Hematopoietic multipotent progenitor cell (in vitro differentiated cells): Measurements from ENCODE around the gene CLCA4. TPM values are rescaled to one million over a fixed set of nuclear protein-coding genes. Genes with fewer than 3 reads are reported as not detected.
"Not testable (repeated sequence)": the region's sequence is repeated elsewhere in the genome, so short reads cannot be mapped to it uniquely, and the experiment has no call there.

ENCODE experiments used
- DNase-seq, 3 donors: peaks; one replicate each; pipeline ENCODE4 v3.0.0-alpha.2; 2011 to 2015; ENCODE audit warnings: low read depth in 2 of 3, low spot score in 2 of 3
- total RNA-seq: library from RNA; depleted of rRNA; stranded (reverse); fragments of >200 nt; gene quantifications from one replicate; pipeline ENCODE4 v1.2.3, GENCODE V29; 2012

CLCA4 gene
- total RNA-seq, 1 donor = not detected

DNA sequence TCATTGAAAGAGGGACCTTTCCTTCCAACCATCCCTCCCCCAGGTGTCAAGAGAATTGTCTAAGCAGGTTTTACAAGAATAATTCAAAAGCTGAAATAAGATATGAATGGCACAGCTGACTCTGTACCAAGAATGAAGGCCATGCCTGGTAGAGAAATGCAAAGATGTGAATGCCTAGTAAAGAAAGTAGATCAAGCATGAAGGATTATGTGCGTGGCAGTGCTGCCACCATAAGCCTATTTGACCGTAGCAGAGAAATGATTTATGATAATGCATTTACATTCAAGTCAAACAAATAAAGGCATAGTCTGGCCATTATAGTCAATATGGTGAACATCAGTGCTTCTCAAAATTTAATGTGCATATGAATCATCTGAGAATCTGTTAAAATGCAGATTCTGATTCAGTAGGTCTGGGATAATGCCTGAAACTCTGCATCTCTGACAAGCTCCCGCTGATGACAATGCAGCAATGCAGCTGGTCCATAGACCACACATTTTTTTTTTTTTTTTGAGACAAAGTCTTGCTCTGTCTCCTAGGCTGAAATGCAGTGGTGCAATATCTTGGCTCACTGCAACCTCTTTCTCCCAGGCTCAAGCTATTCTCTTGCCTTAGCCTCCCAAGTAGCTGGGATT, 16.6 kb upstream of the CLCA4 start:
- DNase-seq = no peak

DNA sequence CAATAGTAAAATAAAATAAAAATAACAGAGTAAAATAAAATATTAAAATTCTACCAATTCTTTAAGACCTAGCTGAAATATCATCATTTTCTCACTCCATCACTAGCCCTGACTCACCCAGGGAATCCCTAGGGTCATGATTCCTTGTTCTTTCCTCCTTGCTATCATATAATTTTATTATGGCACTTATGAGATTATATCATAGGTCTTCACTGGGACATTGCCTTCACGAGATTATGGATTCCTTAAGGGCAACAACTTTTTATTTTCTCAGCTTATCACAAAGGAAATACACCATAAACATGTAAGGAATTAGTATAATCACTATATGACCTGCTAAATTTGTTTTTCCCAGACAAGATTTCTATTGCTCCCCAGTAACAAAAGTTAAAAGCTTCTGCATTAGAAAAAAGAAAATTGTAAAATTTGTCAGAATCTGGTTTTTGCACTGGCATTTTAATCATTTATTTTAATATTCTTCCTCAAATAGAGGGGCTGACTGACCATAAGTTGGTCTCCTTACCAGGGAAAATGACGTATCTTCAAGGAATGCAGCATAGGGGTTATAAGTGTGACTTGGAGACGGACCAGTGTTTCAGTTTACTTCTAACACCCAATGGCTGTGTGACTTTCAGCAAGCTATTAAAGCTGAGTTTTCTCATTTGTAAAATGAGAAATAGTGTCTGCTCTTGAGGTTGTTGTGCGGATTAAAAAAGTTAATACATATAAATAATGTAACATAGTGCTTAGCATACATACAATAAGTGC, 8.8 kb upstream of the CLCA4 start:
- no peak for DNase-seq

DNA sequence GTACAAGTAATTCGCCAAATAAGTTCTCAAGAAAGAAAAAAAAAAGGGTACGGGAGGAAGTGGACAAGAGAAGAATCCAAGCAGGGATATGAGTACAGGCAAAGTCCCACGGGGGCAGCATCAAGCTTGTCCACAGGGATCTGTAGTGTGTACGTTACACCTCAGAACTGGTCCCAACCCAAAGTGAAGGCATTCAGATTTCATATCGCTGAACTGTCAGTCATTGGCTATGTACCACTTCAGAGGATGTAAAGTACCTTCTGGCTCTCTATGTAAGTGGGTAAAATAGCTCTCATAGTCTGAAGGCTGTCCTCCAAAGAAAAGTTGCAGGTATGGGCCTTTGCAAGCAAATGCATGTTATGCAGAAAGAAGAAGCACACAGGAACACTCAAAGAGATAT, 8.1 kb upstream of the CLCA4 start:
- DNase-seq = no peak

DNA sequence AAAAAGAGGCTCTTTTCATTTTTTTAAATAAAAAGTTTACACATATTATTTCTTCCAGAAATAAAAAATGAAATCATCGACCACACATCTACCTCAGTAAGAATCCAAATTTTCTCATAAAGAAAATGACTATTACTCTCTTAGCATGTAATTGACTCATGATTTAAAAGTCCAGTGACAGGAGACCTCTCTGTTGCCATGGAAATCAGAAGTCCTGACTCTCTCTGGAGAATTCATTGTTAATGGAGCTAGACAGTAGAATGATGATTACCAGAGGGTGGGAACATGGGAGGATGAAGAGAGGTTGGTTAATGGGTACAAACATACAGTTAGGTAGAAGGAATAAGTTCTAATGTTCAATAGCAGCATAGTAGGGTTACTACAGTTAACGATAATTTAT, 5.0 kb upstream of the CLCA4 start:
- DNase-seq = no peak

DNA sequence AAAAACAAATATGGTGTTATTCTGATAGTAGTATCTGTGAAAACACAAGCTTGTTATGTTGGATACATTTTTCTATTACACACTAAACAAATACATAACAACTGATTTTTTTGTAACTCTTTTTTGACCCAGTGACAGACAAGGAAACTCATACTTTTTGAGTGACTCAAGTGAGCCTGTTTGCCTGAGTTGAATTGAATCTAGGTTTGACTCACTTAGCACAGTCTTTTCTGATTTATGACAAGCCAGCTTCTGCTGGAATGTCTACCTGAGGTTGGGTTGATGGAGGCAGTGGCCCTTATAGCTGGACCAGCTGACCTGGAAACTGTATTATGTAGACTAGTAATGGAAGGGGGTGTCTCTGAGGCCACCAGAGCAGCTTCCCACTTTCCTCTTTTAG, 4.2 kb upstream of the CLCA4 start:
- no peak for DNase-seq

DNA sequence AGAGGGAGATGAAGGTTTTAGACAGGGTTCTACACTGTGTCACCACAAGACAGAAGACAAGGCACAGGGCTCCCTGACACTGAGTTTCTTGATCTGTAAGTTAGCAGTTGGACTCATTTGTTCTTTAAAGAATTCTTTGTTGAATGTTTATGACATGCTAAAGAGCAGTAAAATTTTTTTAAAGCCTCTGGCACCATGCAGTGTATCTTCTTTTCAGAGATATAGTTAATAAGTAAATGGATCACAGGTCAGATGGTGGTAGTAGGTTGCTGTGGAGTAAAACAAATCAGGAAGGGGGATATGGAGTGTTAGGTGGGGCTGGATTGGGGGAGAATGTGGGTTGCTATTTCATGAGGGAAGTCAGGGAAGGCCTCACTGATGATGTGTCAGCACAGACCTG, 2.0 kb downstream of the CLCA4 start:
- no peak for DNase-seq

DNA sequence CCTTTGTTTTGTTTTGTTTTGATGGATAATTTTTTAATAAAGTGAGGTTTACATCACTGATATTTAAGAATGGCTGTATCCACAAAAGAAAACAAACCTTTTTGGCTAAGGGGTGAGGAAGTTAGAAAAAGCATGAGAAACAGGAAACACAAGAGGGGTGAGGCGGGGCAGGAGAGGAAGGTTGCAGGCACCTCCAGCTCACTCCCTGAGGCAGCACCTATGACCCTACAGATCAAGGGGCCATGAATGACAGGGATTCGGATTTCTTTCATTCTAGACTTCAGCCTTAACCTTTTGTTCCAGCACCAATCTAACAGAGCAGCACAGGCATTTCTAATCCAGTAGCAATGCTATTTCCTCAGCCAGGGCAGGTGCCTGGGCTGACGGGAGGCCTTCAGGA, 4.4 kb downstream of the CLCA4 start:
- no peak for DNase-seq

DNA sequence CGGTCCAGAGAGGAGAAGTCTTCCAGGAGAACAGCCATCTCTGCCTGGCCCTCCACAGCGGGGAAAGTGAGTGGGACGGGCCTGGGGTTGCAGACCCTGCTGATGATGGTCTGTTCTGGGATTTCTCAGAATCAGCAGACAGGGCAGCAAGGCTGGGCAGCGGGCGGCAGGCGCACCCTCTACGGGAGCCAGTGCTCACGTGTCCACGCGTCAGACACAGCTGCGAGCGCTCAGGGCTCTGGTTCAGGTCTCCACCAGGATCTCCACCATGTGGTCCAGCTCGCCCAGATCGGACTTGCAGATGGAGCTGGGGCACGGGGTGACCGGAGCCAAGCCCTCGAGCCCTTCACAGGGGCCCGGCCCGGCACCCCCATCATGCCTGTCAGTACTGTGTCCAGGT, 5.5 kb downstream of the CLCA4 start:
- no peak for DNase-seq

DNA sequence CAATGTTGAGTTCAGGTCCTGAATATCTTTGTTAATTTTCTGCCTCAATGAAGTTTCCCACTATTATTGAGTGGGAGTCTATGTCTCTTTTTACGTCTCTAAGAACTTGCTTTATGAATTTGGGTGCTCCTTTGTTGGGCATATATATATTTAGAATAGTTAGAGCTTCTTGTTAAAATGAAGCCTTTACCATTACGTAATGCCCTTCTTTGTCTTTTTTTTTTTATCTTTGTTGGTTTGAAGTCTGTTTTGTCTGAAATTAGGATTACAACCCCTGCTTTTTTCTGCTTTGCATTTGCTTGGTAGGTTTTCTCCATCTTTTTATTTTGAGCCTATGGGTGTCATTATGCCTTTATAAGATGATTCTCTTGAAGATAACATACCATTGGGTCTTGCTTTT, 10.9 kb downstream of the CLCA4 start:
- DNase-seq = no peak

DNA sequence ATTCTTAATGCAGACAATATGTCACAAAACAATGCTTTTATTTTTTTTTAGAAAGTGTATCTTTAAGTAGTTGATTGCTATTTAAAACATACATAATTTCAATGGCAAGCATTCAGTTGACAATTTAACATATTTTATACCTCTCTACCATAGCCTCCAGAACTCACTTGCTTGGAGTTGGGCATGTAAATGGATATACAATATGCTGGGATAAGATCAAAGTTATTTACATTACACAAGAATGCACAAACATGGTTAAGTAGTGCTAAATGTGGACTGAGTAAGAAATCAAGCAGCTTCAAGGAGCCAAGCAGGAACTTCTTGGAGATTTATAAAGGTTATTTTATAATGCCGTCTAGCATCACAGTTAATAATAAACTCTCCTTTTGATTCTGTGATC, 17.0 kb downstream of the CLCA4 start:
- no peak for DNase-seq

DNA sequence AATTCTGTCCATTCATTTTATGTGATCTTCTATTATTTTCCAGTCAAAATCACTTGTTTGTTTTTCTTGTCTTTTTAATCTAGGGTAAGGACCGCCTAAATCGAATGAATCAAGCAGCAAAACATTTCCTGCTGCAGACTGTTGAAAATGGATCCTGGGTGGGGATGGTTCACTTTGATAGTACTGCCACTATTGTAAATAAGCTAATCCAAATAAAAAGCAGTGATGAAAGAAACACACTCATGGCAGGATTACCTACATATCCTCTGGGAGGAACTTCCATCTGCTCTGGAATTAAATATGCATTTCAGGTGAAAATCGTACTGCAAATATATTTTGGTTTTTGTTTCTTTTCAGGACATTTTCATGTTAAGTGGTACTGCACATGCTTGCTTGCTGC, 20.5 kb downstream of the CLCA4 start:
- DNase-seq = no peak

DNA sequence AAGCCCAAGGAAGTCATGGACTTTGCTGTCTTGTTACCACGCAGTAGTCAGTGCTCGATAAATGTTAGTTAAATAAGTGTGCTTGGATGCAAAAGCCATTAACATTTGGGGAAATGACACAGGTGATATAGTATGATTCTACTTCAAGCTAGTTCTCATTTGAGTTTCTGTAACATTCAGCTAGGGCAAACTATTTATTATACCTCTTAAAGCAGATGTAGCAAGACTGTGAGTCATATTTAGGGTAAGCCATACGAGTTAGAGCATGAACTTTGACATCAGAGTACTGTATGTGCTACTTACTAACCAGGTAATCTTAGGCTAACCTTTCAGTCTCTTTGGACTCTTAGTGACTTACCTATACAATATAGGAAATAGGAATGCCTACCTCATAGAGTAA, 21.0 kb downstream of the CLCA4 start:
- DNase-seq = no peak

DNA sequence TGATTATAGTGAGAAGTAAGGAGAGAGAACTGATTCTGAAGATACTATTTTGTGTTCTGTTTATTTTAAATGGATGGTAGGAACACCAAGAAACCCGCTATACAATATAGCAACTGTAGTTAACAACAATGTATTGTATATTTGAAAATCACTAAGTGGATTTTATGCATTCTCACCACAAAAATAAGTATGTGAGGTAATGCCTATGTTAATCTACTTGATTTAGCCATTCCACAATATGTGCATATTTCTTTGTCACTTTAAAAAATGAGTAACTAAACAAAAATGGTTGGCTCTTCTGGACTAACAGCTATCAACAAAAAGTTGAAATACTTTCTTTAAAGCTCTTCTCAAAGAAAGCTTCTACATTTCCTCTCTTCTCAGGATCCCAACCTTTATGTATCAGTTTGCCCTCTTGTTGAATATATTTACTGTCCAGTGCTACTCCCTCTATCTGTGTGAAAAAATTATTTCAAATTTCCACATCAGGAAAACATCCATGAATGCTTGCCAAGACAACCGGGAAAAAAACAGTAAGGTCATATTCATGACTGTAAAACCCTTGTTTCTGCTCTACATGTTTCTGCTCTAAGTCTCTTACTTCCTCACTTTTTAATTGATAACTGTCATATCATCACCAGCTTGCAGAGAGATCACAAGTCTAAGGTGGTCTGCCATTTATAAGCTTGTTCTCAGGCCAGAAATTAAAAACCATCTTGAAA, 27.0 kb downstream of the CLCA4 start:
- DNase-seq = no peak

DNA sequence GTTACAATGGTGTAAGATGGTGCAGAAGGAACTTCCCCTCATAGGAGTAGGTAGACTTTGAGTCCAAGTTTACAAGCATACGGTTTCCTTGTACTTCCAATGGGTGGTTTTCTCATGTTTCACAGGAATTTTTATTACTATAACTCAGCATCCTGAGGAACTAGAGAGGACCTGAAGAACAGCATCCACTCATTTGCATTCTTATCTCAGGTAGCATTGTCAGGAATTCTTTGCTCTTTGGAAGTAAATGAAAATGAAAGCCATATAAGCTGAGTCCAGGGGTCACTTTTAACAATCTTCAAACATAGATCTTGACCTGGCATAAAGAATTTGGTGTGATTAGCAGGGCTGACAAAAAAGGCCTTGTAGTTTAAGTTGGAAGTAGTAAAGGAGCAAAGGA, 34.4 kb downstream of the CLCA4 start:
- no peak for DNase-seq

DNA sequence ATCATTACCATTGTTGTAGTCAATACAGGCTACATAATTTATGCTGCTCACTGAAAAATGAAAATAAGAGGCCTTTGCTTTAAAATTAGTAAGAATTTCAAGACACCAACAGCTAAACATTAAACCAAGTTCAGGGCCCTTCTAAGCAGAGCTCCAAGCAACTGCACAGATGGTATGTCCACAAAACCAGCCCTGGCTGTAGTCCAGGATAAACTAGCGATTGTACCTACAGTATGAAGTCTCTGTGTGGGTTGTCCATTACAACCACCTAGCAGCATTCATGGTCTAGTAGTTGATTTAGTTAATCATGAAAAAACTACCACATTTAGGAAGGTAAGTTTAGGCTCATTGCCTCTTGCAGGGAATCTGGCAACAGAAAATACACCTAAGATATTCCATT, 35.3 kb downstream of the CLCA4 start:
- DNase-seq = no peak

DNA sequence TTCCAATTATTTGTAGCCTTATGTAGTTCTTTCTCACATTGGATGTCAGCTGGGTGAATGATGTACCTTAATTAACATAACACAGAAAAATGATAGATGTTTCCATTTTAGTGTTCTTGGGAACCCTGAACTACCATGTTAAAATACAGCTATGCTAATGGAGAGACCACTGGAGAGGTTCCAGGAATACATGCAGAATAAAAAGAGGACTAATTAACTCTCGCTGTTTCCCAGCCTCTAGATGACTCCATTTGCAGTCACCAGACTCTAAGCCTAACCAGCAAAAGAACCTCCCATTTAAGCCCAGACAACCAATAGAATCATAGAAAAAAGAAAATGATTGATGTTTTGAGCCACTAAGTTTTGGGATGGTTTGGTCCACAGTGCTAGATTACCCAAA, 36.2 kb downstream of the CLCA4 start:
- no peak for DNase-seq

DNA sequence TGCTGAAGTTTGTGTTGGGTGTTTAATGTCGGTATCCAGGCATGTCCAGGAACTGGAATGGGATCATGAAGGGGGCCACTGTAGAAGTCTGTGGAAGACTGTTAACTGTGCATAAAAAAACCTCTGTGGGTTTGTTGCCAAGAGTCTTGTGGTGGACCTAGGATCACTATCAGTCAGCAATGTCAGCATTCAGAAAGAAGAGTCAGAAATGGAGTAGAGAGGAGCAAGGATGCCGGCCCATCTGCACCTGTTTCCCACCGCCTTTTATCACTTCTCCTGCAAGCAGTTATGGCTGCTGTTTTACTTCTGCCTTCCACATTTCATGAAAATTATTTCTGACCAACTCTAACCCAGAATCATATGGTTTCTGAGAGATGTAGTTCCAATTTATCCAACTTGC, 36.7 kb downstream of the CLCA4 start:
- no peak for DNase-seq

DNA sequence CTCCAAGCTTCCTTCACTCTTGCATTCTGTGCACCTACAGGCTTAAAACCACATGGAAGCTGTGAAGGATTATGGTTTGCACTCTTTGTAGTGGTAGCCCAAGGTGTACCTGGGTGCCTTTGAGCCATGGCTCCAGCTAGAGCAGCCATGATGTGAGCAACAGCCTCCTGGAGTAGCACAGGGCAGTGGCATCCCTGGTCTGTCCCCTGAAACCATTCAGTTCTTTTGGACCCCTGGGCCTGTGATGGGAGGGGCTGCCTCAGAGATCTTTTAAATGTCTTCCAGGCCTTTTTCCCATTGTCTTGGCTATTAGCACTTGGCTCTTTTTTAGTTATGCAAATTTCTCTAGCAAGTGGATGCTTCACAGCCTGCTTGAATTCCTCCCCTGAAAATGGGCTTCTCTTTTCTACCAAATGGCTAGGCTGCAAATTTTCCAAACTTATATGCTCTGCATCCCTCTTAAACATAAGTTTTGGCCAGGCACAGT, 47.4 kb downstream of the CLCA4 start:
- no peak for DNase-seq

DNA sequence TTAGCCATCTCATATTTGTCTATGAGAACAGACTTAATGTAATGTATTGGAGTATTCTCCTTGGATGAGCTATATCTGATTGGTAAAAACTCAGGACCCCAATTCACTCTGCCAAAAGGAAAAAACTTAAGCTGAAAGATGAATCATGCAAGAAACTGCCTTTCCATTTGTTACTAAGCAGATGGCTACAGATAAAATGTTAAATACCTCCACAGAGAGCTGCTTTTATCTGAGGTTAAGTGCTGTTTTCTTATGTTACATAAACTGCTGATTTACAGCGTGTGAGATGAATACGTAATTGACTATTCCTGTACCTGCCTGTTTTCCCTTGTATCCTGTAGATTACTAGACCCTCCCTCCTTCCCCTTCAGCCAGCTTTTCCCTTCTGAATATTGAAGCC, 49.3 kb downstream of the CLCA4 start:
- DNase-seq = no peak

DNA sequence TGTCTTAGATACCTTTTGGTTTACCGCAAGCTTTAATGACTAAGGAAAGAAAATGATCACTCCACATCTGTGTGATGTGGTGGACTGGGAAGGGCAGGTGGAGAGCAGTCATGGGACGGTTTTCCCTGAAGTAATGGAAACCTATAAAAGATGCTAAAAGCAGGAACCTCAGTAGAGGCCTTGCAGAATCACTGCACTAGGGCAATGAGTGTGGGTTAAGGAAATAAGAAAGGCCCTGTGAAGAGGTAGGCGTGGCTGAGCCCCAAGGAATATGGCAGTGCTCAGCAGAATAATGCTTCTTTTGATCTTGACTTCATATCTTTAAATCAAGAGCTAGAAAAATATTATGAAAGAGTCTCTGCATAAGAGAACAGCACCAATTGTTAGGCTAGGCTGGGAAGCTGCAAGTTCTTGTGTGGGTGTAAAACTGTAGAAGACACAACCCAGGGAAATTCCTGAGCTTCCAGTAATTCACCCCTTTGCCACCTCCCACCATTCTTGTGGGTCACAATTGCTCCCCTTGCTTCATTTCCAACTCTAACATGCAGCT, 49.9 kb downstream of the CLCA4 start:
- DNase-seq = no peak

DNA sequence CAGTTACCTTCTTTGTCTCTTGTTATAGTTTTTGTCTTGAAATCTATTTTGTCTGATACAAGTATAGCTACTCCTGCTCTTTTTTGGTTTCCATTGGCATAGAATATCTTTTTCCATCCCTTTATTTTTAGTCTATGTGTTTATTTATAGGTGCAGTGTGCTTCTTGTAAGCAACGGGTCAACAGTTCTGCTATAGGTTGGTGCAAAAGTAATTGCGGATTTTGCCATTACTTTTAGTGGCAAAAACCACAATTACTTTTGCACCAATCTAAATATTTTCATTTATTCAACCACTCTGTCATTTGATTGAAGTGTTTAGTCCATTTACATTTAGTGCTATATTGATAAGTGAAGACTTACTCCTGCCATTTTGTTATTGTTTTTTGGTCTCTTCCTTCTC, 59.2 kb downstream of the CLCA4 start:
- DNase-seq = not testable (repeated sequence)

DNA sequence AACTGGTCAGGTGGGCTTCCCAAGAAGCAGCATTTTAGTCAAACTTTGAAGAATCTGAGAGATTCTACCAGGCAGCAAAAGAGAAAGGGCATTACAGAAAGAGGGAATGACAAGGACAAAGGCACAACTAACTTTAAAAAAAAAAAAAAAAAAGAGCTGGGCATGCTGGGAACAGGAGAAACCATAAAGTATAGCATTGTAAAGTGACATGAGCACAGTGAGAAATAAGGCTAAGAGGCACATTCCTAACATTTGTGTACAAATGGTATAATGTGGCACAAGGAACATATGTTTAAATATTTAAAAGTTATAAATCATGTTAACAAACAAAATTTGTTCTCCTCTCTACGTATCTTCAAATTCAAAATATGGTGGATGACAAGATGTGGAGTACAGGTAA, 69.6 kb downstream of the CLCA4 start:
- DNase-seq = no peak
